ENCODE results near the gene PELI1. TPM values are rescaled to one million over a fixed set of nuclear protein-coding genes. Genes with fewer than 3 reads are reported as not detected.

Gene PELI1
- total and polyA plus RNA-seq, 2 experiments from 2014 or later = 30.5 to 62.9 TPM

DNA sequence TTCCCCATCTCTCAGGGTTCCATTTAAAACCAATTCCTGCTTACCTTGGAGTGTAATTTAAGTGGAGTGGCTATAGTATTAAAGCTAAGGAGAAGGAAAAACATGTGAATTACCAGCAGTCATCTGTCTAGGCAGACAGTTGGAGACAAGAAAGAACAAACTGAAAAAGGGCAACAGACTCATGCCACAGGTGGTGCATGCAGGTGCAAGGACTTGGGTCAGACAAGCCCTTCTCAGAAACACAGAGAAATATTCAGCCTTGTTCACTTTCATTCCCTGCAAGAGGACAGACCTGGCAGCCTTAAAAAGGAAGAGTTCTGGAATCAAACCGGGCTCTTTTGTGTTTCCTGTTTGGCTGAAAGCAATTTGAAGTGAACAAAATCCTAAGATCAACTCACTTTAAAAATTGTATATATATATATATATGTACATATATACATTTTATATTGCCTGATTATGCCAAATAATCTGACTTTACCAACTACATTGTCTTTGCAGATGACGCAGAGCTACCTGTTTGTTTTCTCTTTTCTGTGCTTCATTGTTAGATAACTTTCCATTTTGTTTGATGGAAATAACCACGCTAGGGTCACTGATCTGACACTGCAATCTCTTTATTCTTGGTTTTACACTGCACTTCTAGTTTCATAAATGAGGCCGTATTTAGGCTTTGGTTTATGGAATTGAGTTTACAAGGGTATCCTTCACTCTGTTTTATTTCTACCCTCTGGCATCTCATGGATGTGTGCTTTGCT lies 89.9 kb downstream of the PELI1 start:
- H4K20me1 ChIP-seq (ENCODE audit: insufficient read depth, poor library complexity, severe bottlenecking) = no peaks in the 10 kb centered on the region
- H3K4me3 ChIP-seq = no peak overlapping the region
- no peaks in the 10 kb centered on the region for H3K79me2 ChIP-seq
- TF ChIP-seq EZH2phosphoT487 (IDR thresholded peaks at IDR 0.05; ENCODE audit: low read depth, severe bottlenecking, unreplicated experiment) (no peak), EZH2 (IDR thresholded peaks at IDR 0.05; ENCODE audit: borderline replicate concordance) (no peak)
- TF ChIP-seq, protein P1, sequence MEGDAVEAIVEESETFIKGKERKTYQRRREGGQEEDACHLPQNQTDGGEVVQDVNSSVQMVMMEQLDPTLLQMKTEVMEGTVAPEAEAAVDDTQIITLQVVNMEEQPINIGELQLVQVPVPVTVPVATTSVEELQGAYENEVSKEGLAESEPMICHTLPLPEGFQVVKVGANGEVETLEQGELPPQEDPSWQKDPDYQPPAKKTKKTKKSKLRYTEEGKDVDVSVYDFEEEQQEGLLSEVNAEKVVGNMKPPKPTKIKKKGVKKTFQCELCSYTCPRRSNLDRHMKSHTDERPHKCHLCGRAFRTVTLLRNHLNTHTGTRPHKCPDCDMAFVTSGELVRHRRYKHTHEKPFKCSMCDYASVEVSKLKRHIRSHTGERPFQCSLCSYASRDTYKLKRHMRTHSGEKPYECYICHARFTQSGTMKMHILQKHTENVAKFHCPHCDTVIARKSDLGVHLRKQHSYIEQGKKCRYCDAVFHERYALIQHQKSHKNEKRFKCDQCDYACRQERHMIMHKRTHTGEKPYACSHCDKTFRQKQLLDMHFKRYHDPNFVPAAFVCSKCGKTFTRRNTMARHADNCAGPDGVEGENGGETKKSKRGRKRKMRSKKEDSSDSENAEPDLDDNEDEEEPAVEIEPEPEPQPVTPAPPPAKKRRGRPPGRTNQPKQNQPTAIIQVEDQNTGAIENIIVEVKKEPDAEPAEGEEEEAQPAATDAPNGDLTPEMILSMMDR (IDR thresholded peaks at IDR 0.05; ENCODE audit: poor library complexity) = no peak
- WGBS (ENCODE audit: low lambda C conversion rate, missing lambda C conversion rate) = 57% methylated on average over 4 of the region's 4 CpGs
- H3K27me3 ChIP-seq = no peaks in the 10 kb centered on the region
- peak overlapping the region; percentile 4 for H3K27ac ChIP-seq
- DNase-seq (ENCODE audit: low spot score) = no peak
- no peak overlapping the region for H3K4me2 ChIP-seq
- no peaks in the 10 kb centered on the region for H3K9me2 ChIP-seq (replicated peaks; ENCODE audit: insufficient read depth)
- no peak overlapping the region for H2AFZ ChIP-seq
- no peaks in the 10 kb centered on the region for H3K9me3 ChIP-seq (ENCODE audit: low read depth)
- no peaks in the 10 kb centered on the region for H3K36me3 ChIP-seq (replicated peaks; ENCODE audit: insufficient read depth, low read depth)
- H3K4me1 ChIP-seq (ENCODE audit: insufficient read depth) = peaks cover 3% of the 10 kb centered on the region

GRCh38 chr2:64052463-64053241 lies 91.6 kb downstream of the PELI1 start:
- Histone ChIP-seq H3K27ac (no peak overlapping the region), H4K20me1 (ENCODE audit: insufficient read depth, poor library complexity, severe bottlenecking) (no peaks in the 10 kb centered on the region), H3K79me2 (no peaks in the 10 kb centered on the region), H3K4me1 (ENCODE audit: insufficient read depth) (peaks cover 3% of the 10 kb centered on the region), H3K9me3 (ENCODE audit: low read depth) (no peaks in the 10 kb centered on the region), H3K36me3 (replicated peaks; ENCODE audit: insufficient read depth, low read depth) (no peaks in the 10 kb centered on the region), H3K27me3 (no peaks in the 10 kb centered on the region), H3K4me2 (no peak overlapping the region), H3K4me3 (no peak overlapping the region), H2AFZ (no peak overlapping the region), H3K9me2 (replicated peaks; ENCODE audit: insufficient read depth) (no peaks in the 10 kb centered on the region)
- TF ChIP-seq EZH2 (IDR thresholded peaks at IDR 0.05; ENCODE audit: borderline replicate concordance) (no peak), EZH2phosphoT487 (IDR thresholded peaks at IDR 0.05; ENCODE audit: low read depth, severe bottlenecking, unreplicated experiment) (no peak)
- TF ChIP-seq, protein P1 (IDR thresholded peaks at IDR 0.05; ENCODE audit: poor library complexity) = no peak
- DNase-seq (ENCODE audit: low spot score) = no peak
- 94% methylated on average over 3 of the region's 3 CpGs for WGBS (ENCODE audit: low lambda C conversion rate, missing lambda C conversion rate)

GRCh38 chr2:64049633-64050220 lies 94.5 kb downstream of the PELI1 start:
- Histone ChIP-seq H3K4me3 (no peak overlapping the region), H3K27ac (no peak overlapping the region), H3K36me3 (replicated peaks; ENCODE audit: insufficient read depth, low read depth) (no peaks in the 10 kb centered on the region), H3K4me2 (no peak overlapping the region), H3K79me2 (no peaks in the 10 kb centered on the region), H4K20me1 (ENCODE audit: insufficient read depth, poor library complexity, severe bottlenecking) (no peaks in the 10 kb centered on the region), H3K27me3 (no peaks in the 10 kb centered on the region), H3K9me3 (ENCODE audit: low read depth) (no peaks in the 10 kb centered on the region), H3K9me2 (replicated peaks; ENCODE audit: insufficient read depth) (no peaks in the 10 kb centered on the region), H2AFZ (no peak overlapping the region), H3K4me1 (ENCODE audit: insufficient read depth) (no peaks in the 10 kb centered on the region)
- WGBS (ENCODE audit: low lambda C conversion rate, missing lambda C conversion rate) = 11% methylated on average over 3 of the region's 3 CpGs
- DNase-seq (ENCODE audit: low spot score) = peak; percentile 78
- TF ChIP-seq, protein P1 (IDR thresholded peaks at IDR 0.05; ENCODE audit: poor library complexity) = peak; percentile 92
- TF ChIP-seq EZH2 (IDR thresholded peaks at IDR 0.05; ENCODE audit: borderline replicate concordance) (no peak), EZH2phosphoT487 (IDR thresholded peaks at IDR 0.05; ENCODE audit: low read depth, severe bottlenecking, unreplicated experiment) (no peak)

All from hepatocyte (in vitro differentiated cells).